ENCODE data around the gene CPE.
"Not testable (repeated sequence)": the region's sequence is repeated elsewhere in the genome, so short reads cannot be mapped to it uniquely, and the experiment has no call there.

The CPE gene

GRCh38 chr4:165476214-165477098, 97.6 kb downstream of the CPE start:
- Mint-ChIP-seq H3K4me3 (no peak overlapping the region), H3K27ac (no peak overlapping the region), H3K27me3 (ENCODE audit: low read depth, poor library complexity) (peaks cover 2% of the 10 kb centered on the region), H3K9me3 (peaks cover 52% of the 10 kb centered on the region), H3K36me3 (ENCODE audit: low read depth) (peaks cover 14% of the 10 kb centered on the region), H3K4me1 (no peaks in the 10 kb centered on the region)
- DNase-seq: no peak
- no peak for TF ChIP-seq CTCF (IDR thresholded peaks at IDR 0.05)

GRCh38 chr4:165477799-165478198, 99.0 kb downstream of the CPE start:
- no peak for DNase-seq
- peaks cover 14% of the 10 kb centered on the region for H3K36me3 Mint-ChIP-seq (ENCODE audit: low read depth)
- peaks cover 39% of the 10 kb centered on the region for H3K9me3 Mint-ChIP-seq
- H3K4me1 Mint-ChIP-seq: no peaks in the 10 kb centered on the region
- peaks cover 2% of the 10 kb centered on the region for H3K27me3 Mint-ChIP-seq (ENCODE audit: low read depth, poor library complexity)
- H3K27ac Mint-ChIP-seq: no peak overlapping the region
- TF ChIP-seq CTCF (IDR thresholded peaks at IDR 0.05): no peak
- H3K4me3 Mint-ChIP-seq: no peak overlapping the region

GRCh38 chr4:165478260-165478659, 99.5 kb downstream of the CPE start:
- DNase-seq: no peak
- Mint-ChIP-seq H3K36me3 (ENCODE audit: low read depth) (peaks cover 14% of the 10 kb centered on the region), H3K27me3 (ENCODE audit: low read depth, poor library complexity) (peaks cover 2% of the 10 kb centered on the region), H3K4me3 (no peak overlapping the region), H3K27ac (no peak overlapping the region), H3K4me1 (no peaks in the 10 kb centered on the region), H3K9me3 (peaks cover 34% of the 10 kb centered on the region)
- no peak for TF ChIP-seq CTCF (IDR thresholded peaks at IDR 0.05)

- no peaks in the 10 kb centered on the region for H3K36me3 Mint-ChIP-seq (ENCODE audit: low read depth)
- no peak for DNase-seq
- TF ChIP-seq CTCF (IDR thresholded peaks at IDR 0.05): no peak
- no peak overlapping the region for H3K27ac Mint-ChIP-seq
- H3K9me3 Mint-ChIP-seq: peaks cover 4% of the 10 kb centered on the region
- H3K4me1 Mint-ChIP-seq: no peaks in the 10 kb centered on the region
- no peak overlapping the region for H3K4me3 Mint-ChIP-seq
- peaks cover 5% of the 10 kb centered on the region for H3K27me3 Mint-ChIP-seq (ENCODE audit: low read depth, poor library complexity)
Observed at GRCh38 chr4:165481053-165481835, 102.4 kb downstream of the CPE start.

GRCh38 chr4:165489786-165490185, 111.0 kb downstream of the CPE start:
- Mint-ChIP-seq H3K9me3 (no peaks in the 10 kb centered on the region), H3K27me3 (ENCODE audit: low read depth, poor library complexity) (peaks cover 10% of the 10 kb centered on the region), H3K36me3 (ENCODE audit: low read depth) (no peaks in the 10 kb centered on the region), H3K4me1 (peaks cover 6% of the 10 kb centered on the region), H3K4me3 (no peak overlapping the region), H3K27ac (no peak overlapping the region)
- DNase-seq: no peak
- no peak for TF ChIP-seq CTCF (IDR thresholded peaks at IDR 0.05)

- H3K4me3 Mint-ChIP-seq; DNase-seq; H3K4me1 Mint-ChIP-seq; H3K9me3 Mint-ChIP-seq; H3K36me3 Mint-ChIP-seq (ENCODE audit: low read depth); H3K27ac Mint-ChIP-seq: not testable (repeated sequence)
- H3K27me3 Mint-ChIP-seq (ENCODE audit: low read depth, poor library complexity): peaks cover 11% of the 10 kb centered on the region
Observed at GRCh38 chr4:165492583-165492982, 113.8 kb downstream of the CPE start.
